ENCODE results near the gene ABCB1.

The ABCB1 gene

GRCh38 chr7:87498893-87499292, 101.8 kb downstream of the ABCB1 start:
- no peak for TF ChIP-seq CREB1 (IDR thresholded peaks at IDR 0.05; ENCODE audit: low read depth)
- TF ChIP-seq MAX (IDR thresholded peaks at IDR 0.05): no peak

GRCh38 chr7:87497482-87497881, 103.2 kb downstream of the ABCB1 start:
- TF ChIP-seq RAD21 (IDR thresholded peaks at IDR 0.05; ENCODE audit: low read depth) (no peak), TEAD4 (IDR thresholded peaks at IDR 0.05) (no peak), EP300 (IDR thresholded peaks at IDR 0.05; ENCODE audit: borderline replicate concordance) (no peak), NFIC (IDR thresholded peaks at IDR 0.05) (no peak), TAF1 (IDR thresholded peaks at IDR 0.05; ENCODE audit: low read depth) (no peak), TCF12 (IDR thresholded peaks at IDR 0.05; ENCODE audit: low read depth) (no peak), CEBPB (IDR thresholded peaks at IDR 0.05) (no peak), FOXM1 (IDR thresholded peaks at IDR 0.05; ENCODE audit: borderline replicate concordance, low read depth) (no peak), CREB1 (IDR thresholded peaks at IDR 0.05; ENCODE audit: low read depth) (no peak), MAX (IDR thresholded peaks at IDR 0.05) (no peak), YY1 (IDR thresholded peaks at IDR 0.05; ENCODE audit: low read depth) (no peak), USF1 (IDR thresholded peaks at IDR 0.05) (no peak), EGR1 (IDR thresholded peaks at IDR 0.05) (no peak), ZBTB7A (IDR thresholded peaks at IDR 0.05; ENCODE audit: low read depth) (no peak)
- TF ChIP-seq, protein P1, sequence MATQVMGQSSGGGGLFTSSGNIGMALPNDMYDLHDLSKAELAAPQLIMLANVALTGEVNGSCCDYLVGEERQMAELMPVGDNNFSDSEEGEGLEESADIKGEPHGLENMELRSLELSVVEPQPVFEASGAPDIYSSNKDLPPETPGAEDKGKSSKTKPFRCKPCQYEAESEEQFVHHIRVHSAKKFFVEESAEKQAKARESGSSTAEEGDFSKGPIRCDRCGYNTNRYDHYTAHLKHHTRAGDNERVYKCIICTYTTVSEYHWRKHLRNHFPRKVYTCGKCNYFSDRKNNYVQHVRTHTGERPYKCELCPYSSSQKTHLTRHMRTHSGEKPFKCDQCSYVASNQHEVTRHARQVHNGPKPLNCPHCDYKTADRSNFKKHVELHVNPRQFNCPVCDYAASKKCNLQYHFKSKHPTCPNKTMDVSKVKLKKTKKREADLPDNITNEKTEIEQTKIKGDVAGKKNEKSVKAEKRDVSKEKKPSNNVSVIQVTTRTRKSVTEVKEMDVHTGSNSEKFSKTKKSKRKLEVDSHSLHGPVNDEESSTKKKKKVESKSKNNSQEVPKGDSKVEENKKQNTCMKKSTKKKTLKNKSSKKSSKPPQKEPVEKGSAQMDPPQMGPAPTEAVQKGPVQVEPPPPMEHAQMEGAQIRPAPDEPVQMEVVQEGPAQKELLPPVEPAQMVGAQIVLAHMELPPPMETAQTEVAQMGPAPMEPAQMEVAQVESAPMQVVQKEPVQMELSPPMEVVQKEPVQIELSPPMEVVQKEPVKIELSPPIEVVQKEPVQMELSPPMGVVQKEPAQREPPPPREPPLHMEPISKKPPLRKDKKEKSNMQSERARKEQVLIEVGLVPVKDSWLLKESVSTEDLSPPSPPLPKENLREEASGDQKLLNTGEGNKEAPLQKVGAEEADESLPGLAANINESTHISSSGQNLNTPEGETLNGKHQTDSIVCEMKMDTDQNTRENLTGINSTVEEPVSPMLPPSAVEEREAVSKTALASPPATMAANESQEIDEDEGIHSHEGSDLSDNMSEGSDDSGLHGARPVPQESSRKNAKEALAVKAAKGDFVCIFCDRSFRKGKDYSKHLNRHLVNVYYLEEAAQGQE (IDR thresholded peaks at IDR 0.05; ENCODE audit: low read depth): no peak

- TF ChIP-seq NFIC (IDR thresholded peaks at IDR 0.05): no peak
- TF ChIP-seq FOXM1 (IDR thresholded peaks at IDR 0.05; ENCODE audit: borderline replicate concordance, low read depth): no peak
- TF ChIP-seq, protein P1 (IDR thresholded peaks at IDR 0.05; ENCODE audit: low read depth): no peak
- no peak for TF ChIP-seq USF1 (IDR thresholded peaks at IDR 0.05)
- no peak for TF ChIP-seq MAX (IDR thresholded peaks at IDR 0.05)
- no peak for TF ChIP-seq TCF12 (IDR thresholded peaks at IDR 0.05; ENCODE audit: low read depth)
- TF ChIP-seq EGR1 (IDR thresholded peaks at IDR 0.05): no peak
- no peak for TF ChIP-seq TAF1 (IDR thresholded peaks at IDR 0.05; ENCODE audit: low read depth)
- no peak for TF ChIP-seq EP300 (IDR thresholded peaks at IDR 0.05; ENCODE audit: borderline replicate concordance)
- no peak for TF ChIP-seq ZBTB7A (IDR thresholded peaks at IDR 0.05; ENCODE audit: low read depth)
- no peak for TF ChIP-seq TEAD4 (IDR thresholded peaks at IDR 0.05)
These were observed 105.3 kb downstream of the ABCB1 start for GRCh38 chr7:87495366-87495765.

GRCh38 chr7:87494454-87494853, 106.2 kb downstream of the ABCB1 start:
- TF ChIP-seq EGR1 (IDR thresholded peaks at IDR 0.05): no peak
- no peak for TF ChIP-seq USF1 (IDR thresholded peaks at IDR 0.05)
- TF ChIP-seq TEAD4 (IDR thresholded peaks at IDR 0.05): no peak
- TF ChIP-seq MAX (IDR thresholded peaks at IDR 0.05): no peak
- no peak for TF ChIP-seq YY1 (IDR thresholded peaks at IDR 0.05; ENCODE audit: low read depth)
- no peak for TF ChIP-seq NFIC (IDR thresholded peaks at IDR 0.05)
- TF ChIP-seq FOXM1 (IDR thresholded peaks at IDR 0.05; ENCODE audit: borderline replicate concordance, low read depth): no peak
- TF ChIP-seq ZBTB7A (IDR thresholded peaks at IDR 0.05; ENCODE audit: low read depth): no peak
- no peak for TF ChIP-seq TCF12 (IDR thresholded peaks at IDR 0.05; ENCODE audit: low read depth)
- no peak for TF ChIP-seq CREB1 (IDR thresholded peaks at IDR 0.05; ENCODE audit: low read depth)
- no peak for TF ChIP-seq EP300 (IDR thresholded peaks at IDR 0.05; ENCODE audit: borderline replicate concordance)
- TF ChIP-seq, protein P1 (IDR thresholded peaks at IDR 0.05; ENCODE audit: low read depth): no peak
- TF ChIP-seq CEBPB (IDR thresholded peaks at IDR 0.05): no peak
- no peak for TF ChIP-seq TAF1 (IDR thresholded peaks at IDR 0.05; ENCODE audit: low read depth)
- TF ChIP-seq RAD21 (IDR thresholded peaks at IDR 0.05; ENCODE audit: low read depth): no peak

Measured in Ishikawa (cell line).